NCI-H460 (cell line): Measurements from ENCODE around the gene KCNK15. TPM values are rescaled to one million over a fixed set of nuclear protein-coding genes. Genes with fewer than 3 reads are reported as not detected.
"Not testable (repeated sequence)": the region's sequence is repeated elsewhere in the genome, so short reads cannot be mapped to it uniquely, and the experiment has no call there.

Experiments
- DNase-seq: peaks from one replicate; pipeline ENCODE4 v3.0.0-alpha.2; 2016; ENCODE audit warnings: low read depth; ENCODE audit errors: extremely low read depth
- total RNA-seq: library from RNA; depleted of rRNA; stranded (reverse); fragments of >200 nt; shearing (Covaris generic); gene quantifications from 2 replicates; pipeline ENCODE4 v1.2.3, GENCODE V29; 2014

KCNK15 gene
- total RNA-seq, 1 experiment from 2014 or later, result 1.0 TPM

- DNase-seq, result no peak
Observed at GRCh38 chr20:44754554-44754953, 8.9 kb downstream of the KCNK15 start.

DNA sequence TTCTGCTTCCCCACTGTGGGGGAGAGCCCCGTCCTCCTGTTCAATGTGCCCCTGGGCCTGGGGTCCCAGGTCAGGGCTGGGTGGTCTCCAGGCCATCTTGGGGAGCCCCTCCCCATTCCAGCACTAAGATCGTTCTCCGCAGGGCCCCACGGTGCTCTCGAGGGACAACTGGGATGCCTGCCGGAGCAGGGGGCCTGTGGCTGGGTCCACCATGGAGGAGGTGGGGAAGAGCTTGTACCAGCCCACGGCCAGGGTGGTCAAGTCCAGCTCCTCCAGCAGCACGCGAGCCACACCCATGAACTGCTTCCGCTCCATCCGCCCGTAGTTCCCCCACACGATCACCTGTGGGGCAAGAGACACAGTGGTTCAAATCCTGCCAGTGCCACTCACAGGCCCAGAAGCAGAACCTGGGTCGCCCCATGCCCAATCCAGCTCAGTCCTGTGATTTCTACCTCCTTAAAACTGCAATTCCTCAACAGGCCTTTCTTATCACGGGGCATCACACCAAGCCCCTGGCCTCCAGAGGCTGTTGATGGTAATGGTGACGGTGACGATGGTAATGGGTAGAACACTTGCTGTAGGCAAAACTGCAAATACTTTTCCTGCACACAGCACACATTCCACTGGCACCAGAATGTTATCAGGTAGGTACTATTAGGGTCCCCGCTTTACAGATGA is 10.5 kb downstream of the KCNK15 start:
- no peak for DNase-seq

DNA sequence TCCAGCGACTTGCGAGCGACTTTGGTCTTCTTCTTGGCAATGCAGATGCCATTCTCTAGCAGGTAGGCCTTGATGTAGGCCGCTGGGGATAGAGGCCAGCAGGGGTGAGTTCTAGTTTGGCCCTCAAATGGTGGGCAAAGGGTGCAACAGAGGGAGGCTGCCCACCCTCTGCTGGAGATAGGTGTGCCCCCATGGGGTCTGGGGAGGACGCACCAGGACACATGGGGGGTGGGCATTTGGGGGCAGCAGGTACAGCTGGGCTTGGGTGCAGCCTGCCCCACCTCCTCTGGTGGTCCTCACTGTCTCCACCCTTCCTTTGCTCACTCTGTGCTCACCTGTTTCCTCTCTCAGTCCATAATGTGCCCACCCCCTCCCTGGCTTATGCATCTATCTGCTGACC is 11.3 kb downstream of the KCNK15 start:
- no peak for DNase-seq

- DNase-seq, result no peak
Observed at GRCh38 chr20:44758247-44759101, 12.8 kb downstream of the KCNK15 start.

GRCh38 chr20:44759595-44759994 is 13.9 kb downstream of the KCNK15 start:
- no peak for DNase-seq

DNA sequence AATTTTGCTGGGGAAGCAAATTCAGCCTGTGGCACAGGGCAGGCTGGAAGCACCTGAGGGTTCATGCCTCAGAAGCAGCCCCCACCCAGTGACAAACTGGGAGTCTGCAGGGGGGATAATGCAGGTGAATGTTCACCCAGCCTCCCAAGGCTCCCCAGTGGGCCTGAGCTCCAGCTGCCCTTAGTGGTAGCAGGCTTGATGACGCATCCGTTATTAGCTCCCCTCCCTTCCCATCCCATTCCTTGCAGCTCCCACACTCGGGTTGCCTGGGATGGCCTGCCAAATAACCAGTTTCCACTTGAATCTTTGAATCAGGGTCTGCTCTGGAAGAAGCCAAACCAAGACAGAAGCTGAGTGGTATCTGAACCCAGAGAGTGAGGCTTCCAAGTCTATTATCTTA is 15.8 kb downstream of the KCNK15 start:
- no peak for DNase-seq

DNA sequence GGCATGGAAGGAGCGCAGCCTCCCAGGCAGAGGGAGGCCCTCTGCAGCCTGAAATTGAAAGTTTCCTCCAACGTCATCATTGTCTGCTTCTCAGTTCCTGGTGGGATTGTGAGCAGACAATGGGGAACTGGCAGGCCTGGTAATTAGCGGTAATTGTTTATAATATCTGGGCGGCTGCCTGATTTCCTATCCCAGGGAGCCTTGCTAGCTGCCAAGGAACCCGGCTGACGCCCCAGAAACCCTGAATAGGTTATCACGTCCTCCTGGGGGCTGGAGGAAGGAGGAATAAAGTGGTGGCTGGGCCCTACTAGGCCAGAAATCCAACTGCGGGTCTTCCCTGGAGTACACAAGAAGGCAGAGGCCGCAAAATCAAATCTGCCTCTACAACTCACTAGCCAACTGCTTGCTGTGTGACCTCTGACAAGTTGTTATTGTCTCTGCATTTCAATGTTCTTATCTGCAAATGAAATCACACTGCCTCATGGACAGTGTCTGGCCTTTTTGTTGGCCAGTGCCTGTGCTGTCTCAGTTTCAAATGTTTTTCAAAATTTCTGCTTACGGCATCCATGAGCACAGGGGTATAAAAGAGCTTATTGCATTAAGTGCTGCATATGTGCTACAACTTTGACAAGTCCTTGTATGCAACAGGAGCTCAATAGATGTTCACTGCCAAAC is 16.9 kb downstream of the KCNK15 start:
- no peak for DNase-seq

DNA sequence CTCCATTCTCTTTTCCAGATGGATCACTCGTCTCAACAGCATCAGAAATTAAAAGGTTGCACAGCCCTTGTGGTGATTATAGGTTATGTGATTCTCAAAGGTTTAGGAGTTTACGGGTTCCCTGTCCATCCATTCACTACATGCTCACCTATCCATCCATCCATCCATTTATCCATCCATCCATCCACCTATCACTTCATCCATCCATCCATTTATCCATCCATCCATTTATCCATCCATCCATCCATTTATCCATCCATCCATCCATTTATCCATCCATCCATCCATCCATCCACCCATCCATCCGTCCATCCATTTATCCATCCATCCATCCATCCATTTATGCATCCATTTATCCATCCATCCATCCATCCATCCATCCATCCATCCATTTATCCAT is 18.1 kb downstream of the KCNK15 start:
- not testable (repeated sequence) for DNase-seq

- no peak for DNase-seq
Observed at GRCh38 chr20:44765091-44765490, 19.4 kb downstream of the KCNK15 start.

DNA sequence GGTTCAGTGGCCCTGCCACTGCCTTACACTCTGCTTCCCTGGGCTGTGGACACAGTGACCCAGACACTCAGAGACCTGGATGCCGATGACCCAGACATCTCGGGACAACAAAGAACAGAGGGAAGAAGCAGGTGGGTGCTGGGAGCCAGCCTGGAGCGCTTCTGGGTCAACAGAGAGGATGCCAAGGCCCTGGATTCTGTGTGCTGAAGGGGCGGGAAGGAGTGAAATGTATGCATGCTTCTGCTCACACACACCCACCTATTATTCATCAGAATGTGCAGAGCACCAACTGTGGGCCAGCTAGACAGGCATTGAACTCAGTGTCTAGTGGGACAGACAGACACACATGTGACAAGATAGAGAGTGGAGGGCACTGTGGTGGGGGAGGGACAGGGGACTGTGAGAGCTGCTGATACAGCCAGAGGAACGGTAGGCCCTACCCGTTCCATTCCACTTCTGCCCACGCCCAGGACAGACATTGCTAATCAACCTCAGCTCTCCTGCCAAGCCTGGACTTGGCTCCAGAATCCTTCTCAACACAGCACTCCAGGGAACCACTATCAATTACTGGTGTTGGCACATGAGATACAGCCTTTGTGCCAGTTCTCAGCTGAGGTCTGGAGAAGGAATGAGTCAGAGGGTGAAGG is 20.2 kb downstream of the KCNK15 start:
- DNase-seq, result no peak

DNA sequence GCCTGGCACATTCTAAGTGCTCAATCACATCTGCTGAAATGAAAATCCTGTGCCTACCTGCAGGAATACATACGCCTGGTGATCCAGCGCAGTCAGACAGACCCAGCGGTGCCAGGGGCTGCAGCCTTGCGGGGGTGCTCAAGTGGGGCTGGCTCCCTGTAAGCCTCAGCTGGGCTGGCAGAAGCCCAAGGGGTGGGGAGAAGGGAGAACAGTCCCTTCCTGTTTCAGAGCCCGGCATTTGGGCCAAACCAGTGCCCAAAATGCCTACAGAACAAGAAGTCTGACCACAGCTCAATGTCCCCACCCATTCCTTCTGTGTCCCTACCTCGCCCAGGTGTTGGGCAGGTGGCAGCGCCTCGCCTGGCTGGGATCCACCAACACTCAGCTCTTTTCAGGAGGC is 22.6 kb downstream of the KCNK15 start:
- no peak for DNase-seq

DNA sequence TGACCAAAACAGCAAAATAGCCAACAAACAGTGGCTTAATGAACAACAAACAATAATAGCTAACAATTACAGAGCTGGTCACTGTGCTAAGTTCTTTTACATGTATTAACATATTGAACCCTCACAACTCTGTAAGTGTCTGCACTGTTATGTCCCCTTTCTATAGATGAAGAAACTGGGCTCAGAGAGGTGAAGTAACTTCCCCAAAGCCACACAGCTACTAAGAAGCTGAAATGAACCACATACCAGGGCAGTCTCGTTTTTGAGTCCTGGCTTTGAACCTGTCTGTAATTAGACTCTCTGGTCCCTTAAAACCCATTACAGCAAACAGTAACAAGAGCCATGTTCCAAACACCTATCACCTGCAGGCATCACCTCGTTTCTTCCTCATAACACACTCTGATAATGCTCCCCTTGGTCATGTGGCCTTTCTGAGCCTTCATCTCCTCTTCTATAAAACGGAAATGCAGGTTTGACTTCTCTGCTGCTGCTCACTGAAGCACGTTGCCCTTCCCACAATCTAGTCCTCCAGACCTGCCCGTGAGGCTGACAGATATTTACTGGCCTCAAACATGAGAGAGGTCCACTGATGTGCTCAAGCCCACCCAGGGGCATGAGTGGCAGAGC is 23.3 kb downstream of the KCNK15 start:
- DNase-seq, result no peak

DNA sequence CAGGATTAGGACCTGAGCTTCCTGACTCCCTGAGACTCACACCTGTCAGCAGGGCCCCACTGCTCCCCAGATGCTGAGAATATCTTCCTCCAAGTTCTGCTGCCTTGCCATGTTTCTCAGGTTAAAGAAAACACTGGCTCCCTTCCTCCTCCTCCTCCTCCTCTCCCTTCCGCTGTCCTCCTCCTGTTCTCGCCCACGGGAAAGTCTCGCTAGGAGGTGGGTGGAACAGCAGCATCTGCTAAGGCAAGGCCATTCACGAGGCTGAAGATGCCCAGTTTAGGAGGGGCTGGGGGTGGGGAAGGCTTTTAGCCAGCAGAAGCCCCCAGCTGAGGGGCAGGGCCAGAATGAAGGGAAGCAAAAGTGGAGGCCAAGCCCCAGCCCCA is 23.8 kb downstream of the KCNK15 start:
- DNase-seq, result no peak

DNA sequence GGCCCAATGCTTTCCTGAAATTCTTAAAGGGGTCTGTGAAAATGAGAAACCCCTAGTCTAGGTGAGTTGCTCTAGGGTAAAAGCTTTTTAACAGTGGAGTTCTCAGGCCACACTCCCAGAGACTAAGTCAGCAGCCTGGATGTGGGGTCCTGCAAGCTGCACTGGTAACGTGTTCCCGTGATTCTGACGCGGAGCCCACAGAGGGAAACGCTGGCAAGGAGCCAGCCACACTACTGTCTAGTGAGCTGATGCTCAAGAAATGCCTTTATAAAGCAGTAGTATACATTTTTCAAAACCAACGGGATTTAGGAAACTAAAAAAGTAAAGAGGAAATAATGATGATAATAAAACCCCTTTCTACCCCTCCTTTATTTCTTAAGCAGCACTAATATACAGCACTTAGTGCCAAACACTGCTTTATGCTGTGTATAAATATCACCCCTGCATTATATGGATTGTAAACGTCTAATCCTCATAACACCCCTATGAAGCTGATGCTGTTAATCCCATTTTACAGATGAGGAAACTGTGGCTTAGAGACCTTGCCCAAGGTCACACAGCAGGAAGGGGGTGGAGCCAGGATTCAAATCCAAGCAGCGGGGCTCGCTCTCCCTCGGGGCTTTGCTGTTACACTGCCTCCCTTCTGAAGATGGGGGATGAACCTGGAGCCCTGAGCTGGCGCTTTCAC is 25.0 kb downstream of the KCNK15 start:
- DNase-seq, result no peak

DNA sequence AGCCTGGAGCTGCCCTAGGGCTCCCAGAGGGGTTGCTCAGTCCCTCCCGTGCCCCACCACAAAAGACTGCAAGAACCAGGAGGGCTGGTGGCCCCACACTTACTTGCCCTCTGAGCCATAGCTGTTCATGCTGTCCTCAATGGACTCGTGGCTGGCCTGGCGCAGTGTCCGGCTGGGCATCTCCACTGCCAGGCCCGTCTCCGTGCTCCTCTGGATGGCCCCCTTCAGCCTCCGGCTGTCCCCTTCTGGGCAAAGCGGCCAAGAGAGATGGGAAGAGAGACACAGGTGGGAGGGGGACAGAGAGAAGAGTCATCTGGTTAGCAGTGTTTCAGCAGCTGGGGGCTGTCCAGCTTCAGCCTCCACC is 25.5 kb downstream of the KCNK15 start:
- no peak for DNase-seq

DNA sequence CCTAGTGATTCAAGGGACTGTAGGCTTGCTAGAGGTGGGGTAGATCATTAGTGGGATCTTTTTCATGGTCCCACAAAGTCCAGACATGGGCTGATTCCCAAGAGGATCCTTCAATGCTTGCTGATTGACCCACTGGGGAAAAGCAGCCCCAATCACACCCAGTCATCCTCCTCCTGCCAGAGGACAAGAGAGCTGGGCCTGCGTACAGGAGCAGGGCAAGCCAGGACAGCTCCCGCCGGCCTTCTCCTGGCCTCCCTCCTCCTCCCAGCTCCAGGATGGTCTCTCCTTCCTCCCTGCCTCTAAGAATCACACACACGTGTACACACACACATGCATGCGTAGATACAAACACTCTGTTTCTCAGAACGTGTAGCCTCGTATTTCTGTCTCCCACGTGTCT is 27.0 kb downstream of the KCNK15 start:
- DNase-seq, result no peak

- no peak for DNase-seq
Observed at GRCh38 chr20:44773070-44773829, 27.6 kb downstream of the KCNK15 start.

GRCh38 chr20:44776980-44777379 is 31.3 kb downstream of the KCNK15 start:
- peak; percentile 40 for DNase-seq

DNA sequence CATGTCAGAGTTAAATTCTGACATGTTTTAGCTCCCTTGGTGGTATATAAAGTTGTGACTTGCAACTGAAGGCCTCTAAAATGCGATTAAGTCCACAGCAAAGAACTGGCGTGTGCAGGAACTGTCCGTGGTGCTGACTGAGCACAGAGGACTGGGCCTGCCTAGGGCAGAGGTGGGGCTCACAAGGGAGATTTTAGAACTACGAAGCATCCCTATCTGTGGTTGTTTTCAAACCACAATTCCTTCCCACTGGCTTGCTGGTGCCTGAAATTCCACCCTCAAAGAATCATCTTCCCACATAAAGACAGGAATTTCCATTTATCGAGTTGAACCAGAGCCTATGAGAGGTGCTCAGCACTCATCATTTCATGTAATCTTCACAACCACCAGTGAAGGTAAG is 34.6 kb downstream of the KCNK15 start:
- peak; percentile 48 for DNase-seq
